PFSK-1 (cell line): Measurements from ENCODE around the gene TVP23C.

Experiments used
- POLR2AphosphoS5 ChIP-seq: IDR thresholded peaks from 2 replicates; pipeline ENCODE4 v1.6.1; 2012; ENCODE audit warnings: low read depth, mild to moderate bottlenecking, control low read depth, low read length, moderate library complexity
- SIN3A ChIP-seq: IDR thresholded peaks from 2 replicates; pipeline ENCODE4 v1.6.1; 2012; ENCODE audit warnings: mild to moderate bottlenecking, low read length, moderate library complexity, borderline replicate concordance; ENCODE audit not compliant: insufficient read depth
- TAF1 ChIP-seq: IDR thresholded peaks from 2 replicates; pipeline ENCODE4 v1.6.1; 2012; ENCODE audit warnings: low read length, control low read depth, borderline replicate concordance; ENCODE audit not compliant: insufficient read depth

DNA sequence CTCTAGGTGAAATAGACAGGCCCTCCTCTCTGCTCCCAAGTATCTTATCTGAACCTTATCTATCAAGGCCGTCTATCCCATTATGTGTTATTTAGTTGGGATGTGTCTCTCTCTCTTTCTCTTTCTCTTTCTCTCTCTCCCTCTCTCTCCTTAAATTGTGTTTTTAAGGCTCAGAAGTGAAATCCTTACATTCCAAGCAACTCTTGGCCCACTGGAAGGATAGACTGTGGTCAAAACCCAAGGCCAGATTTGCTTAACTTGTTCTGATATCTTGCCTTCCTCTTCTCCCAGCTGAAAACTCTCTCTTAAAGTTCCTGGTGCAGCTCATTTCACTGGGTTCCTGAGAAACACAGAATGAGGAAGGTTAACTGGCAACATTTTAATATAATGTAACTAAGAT, 110.5 kb downstream of the TVP23C start:
- no peak for TF ChIP-seq POLR2AphosphoS5
- no peak for TF ChIP-seq TAF1
- no peak for TF ChIP-seq SIN3A
